SW480 (cell line): Measurements from ENCODE around the gene NOS3.
"Not testable (repeated sequence)": the region's sequence is repeated elsewhere in the genome, so short reads cannot be mapped to it uniquely, and the experiment has no call there.

Experiments used
- DNase-seq: peaks from one replicate; pipeline ENCODE4 v3.0.0-alpha.2; 2016; ENCODE audit warnings: low spot score

Gene NOS3

GRCh38 chr7:151017370-151017952 lies 26.6 kb downstream of the NOS3 start:
- DNase-seq = no peak

GRCh38 chr7:151017953-151018420 lies 27.2 kb downstream of the NOS3 start:
- no peak for DNase-seq

GRCh38 chr7:151018421-151019129 lies 27.8 kb downstream of the NOS3 start:
- no peak for DNase-seq

GRCh38 chr7:151019130-151019447 lies 28.3 kb downstream of the NOS3 start:
- DNase-seq = no peak

- no peak for DNase-seq
These were observed 29.4 kb downstream of the NOS3 start for GRCh38 chr7:151020231-151020630.

GRCh38 chr7:151023232-151023631 lies 32.4 kb downstream of the NOS3 start:
- DNase-seq = no peak

- peak; percentile 30 for DNase-seq
These were observed 33.7 kb downstream of the NOS3 start, which contains the start of gene ATG9B for GRCh38 chr7:151024435-151025056. Gene ATG9B (minus strand): TSS chr7:151024494. CDS start chr7:151024423, 71 bp downstream.

GRCh38 chr7:151025924-151026671 lies 35.3 kb downstream of the NOS3 start:
- DNase-seq = no peak

- DNase-seq = not testable (repeated sequence)
These were observed 36.2 kb downstream of the NOS3 start for GRCh38 chr7:151026771-151027727.

GRCh38 chr7:151027728-151028130 lies 36.9 kb downstream of the NOS3 start:
- DNase-seq = not testable (repeated sequence)

- peak; percentile 98 for DNase-seq
These were observed 37.5 kb downstream of the NOS3 start, which contains the start of gene ABCB8 for GRCh38 chr7:151028131-151028947. Gene ABCB8 (plus strand): TSS chr7:151028450. CDS start chr7:151028516, 66 bp downstream.

GRCh38 chr7:151028948-151029501 lies 38.2 kb downstream of the NOS3 start:
- no peak for DNase-seq

GRCh38 chr7:151031011-151031410 lies 40.2 kb downstream of the NOS3 start:
- DNase-seq = no peak

GRCh38 chr7:151032936-151033863 lies 42.4 kb downstream of the NOS3 start:
- no peak for DNase-seq

GRCh38 chr7:151033864-151034249 lies 43.0 kb downstream of the NOS3 start:
- DNase-seq = no peak

- no peak for DNase-seq
These were observed 43.7 kb downstream of the NOS3 start for GRCh38 chr7:151034312-151035025.

GRCh38 chr7:151035026-151035717 lies 44.4 kb downstream of the NOS3 start:
- no peak for DNase-seq

- no peak for DNase-seq
These were observed 45.1 kb downstream of the NOS3 start for GRCh38 chr7:151035902-151036301.
